ENCODE results near the gene SMAD7. TPM values are rescaled to one million over a fixed set of nuclear protein-coding genes. Genes with fewer than 3 reads are reported as not detected.

The SMAD7 gene
- total RNA-seq, 1 donor from 2014 or later, result 20.0 TPM

DNA sequence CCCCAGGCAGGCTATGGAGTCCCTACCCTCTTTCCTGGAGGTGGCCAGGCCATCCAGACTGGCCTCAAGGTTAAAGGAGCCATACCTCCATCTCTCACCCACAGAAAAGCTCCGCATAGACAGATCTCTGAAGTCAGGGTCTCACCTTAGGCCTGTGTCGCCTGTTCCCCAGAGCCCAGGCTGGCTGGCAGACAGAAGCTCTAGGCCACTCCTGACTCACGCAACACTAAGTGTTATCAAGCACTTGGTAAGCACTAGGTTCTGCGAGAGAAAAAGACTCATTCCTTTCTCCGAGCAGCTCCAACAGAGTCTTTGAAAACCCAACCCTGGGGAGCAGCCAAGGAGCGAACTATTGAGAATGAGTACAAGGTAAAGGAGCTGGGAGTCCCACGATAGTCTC, 6.1 kb downstream of the SMAD7 start:
- no peak for DNase-seq (ENCODE audit: low spot score)

DNA sequence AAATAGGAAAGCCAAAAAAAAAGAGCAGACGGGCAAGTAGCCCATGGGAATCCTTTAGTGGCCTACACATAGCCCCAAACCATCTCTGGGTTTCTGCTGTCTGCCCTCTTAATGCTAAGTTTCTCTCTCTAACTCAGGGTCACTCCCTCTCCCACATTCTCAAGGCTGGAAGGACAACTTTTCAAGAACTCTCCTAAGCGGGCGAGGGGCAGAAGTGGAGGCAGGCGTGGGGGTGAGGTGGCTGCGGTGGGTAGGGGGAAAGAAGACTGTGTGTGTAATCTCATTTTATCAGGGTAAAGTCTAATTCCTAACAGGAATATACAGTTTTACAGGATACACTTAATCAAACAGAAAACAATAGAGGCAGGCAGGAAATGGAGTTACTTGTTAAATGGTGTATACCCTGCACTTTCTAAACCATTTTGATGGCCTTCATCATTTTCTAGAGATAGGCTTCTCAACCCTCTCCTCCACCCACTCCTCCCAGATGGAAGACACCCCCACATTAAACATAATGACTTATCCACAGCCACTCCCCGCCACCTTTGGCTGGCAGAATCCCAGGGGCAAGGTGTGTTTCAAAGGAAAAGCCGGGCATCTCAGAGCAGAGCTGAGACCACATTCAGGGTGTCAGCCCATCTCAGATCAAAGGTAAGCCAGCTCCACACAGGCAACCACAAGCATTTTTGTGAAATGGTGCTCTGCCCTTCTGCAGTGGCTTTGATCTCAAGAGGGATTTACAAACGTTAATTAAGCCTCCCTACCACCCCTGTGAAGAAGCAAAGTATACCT, 6.8 kb downstream of the SMAD7 start:
- no peak for DNase-seq (ENCODE audit: low spot score)

DNA sequence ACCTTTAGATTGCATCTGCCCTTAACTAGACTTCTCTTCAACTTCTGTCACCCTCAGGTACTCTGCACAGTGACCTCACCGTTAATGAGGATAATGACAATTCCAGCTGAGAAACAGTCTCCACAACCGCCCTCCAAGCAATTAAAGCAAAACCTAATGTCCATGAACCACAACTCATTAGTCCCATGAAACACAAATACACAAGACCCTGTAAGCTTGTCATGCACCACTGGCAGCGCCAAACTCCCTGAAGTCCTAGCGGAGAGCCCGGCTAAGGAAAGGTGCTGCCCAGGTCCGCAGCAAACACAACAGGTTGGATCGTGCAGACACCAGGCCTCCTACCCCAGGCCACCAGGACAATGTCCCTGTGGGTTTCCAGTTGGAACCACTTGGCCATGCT, 7.4 kb downstream of the SMAD7 start:
- no peak for DNase-seq (ENCODE audit: low spot score)

DNA sequence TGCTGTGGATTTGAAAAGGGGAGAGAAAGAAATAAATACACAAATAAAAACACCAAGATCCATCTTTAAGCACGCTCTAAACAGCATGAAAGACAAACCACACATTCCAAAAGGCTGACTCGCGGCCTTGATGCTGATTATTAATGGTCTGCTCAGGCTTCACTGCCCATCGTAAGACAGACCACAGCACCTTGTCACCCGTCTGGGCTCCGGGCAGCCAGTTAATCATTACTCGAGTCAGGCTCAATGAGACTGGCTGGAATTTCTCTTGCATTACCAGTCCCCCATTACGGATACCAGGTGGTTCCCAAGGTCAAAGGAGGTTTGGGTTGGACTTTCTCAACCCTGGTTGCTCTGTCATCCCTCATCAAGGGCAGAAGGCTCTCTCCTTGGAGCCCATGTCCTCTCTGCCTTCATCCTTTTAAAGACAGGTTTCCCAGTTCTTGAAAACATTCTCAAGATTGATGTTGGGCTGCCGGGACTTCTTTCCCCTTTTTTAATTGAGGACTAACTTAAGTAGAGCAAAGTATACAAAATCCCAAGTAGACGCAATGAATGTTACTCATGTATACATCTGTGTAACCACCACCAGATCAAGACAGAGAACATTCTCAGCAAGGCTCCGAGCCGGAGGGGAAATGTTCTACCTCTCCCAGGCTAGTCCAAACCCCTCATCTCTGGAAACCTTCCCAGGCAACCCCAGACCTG, 8.1 kb downstream of the SMAD7 start:
- peak; percentile 59 for DNase-seq (ENCODE audit: low spot score)

DNA sequence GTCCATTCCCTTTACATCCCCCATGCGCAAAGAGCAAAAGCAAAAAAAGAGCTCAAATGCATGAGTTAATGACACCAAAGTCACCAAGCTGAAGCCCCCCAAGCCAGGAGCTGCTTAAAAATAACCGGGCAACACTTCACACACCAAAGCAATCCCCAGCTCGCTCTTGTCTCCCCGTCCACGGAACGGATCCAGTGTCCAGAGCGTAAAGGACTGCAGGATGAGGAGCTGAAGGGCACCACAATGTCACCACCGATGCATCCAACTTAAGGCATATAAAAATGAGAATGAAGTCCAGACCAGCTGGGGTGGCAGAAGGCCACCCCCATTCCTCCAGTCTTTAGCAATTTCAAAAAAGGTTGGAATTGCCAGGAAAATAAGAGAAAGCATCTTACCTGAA, 8.7 kb downstream of the SMAD7 start:
- DNase-seq (ENCODE audit: low spot score), result no peak

DNA sequence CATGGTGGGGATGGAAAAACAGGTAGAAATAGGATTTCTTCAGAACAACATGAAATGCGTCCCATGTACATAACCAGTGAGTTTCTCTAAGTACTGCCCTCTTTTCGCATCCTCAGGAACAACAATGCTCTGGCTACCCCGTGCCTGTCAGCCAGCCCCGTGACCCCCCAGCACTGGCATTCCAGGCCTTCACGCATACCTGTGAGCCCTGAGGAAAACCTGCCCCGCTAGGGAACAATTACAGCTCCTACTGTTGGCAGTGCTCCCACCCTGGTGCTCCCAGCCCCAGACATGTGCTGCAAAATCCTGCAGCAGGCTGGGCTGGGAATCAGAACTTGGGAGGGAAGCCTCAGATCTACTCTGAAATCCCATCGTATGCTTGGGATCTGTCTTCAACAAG, 9.1 kb downstream of the SMAD7 start:
- no peak for DNase-seq (ENCODE audit: low spot score)

DNA sequence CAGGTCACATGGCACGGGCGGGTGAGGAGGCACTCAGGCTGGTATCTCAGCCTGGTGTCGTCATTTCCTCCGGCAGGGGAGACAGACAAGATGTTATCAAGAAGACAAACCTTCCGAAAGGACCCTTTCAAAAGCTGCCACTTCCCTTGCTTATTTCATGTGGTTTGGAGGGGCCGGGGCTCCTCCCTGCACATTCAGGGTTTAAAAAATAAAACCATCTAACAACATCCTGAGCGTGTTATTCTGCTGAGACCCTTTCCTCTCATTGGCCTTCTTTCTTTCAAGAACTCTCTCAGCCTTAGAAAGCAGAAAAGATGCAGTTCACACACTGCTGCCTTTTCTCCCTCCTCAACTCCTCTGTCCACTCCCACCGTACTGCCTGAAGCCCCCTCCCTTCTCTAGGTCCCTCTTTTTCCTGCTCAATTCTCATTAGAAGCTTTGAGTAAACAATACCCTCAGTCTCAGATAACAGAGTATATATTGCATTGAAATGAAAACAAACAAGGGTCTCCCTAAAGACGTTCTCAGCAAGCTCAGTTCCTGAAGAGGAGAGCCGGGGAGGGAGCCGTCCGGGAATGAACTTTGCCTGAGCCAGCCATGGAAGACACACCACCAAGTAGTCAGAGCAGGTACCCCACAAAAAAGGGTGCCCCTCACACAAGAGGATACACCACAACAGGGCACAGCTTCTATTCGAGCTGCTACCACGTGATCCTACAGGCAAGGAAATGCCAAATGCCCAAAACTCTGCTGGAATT, 9.7 kb downstream of the SMAD7 start:
- peak; percentile 59 for DNase-seq (ENCODE audit: low spot score)

DNA sequence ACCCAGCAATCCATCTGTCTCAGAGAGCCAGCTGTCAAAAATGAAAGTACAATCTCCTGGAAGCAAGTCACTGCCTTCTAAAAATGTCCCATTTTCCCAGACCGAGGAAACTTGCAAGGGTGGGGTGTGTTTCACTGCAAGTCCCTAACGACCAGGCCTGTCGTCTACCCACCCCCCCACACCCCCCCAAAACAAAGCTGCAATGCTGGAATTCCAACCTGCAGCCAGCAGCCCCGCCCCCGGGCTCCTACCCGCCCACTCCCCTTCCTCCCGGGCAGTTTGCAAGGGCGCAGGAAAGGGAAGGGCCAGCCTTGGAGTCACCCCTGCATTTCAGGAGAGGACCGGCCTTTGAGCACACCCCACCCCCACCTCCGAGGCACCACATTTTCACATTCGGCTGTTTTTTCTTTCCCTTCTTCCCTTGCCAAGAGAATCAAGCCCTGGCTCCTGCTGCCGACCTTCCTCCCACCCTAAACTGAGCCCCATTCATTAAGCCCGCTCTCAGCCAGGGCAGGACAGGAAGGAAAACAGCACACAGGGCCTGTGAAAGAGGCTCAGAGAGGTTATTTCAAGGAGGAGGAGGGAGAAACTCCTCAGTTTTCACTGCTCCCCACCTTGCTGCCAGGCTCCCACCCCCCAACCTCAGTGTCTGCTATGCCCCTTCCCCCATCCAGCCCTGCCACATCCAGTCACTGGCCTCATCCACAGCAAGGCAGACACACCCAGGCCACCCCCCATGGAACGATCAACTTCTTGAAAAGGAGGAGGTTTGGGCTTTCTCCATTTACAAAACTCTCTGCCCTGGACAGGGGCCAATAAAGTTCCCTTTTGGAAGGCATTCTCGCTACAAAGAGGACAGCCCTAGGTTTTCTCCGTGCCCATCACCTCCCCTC, 11.3 kb downstream of the SMAD7 start:
- no peak for DNase-seq (ENCODE audit: low spot score)

DNA sequence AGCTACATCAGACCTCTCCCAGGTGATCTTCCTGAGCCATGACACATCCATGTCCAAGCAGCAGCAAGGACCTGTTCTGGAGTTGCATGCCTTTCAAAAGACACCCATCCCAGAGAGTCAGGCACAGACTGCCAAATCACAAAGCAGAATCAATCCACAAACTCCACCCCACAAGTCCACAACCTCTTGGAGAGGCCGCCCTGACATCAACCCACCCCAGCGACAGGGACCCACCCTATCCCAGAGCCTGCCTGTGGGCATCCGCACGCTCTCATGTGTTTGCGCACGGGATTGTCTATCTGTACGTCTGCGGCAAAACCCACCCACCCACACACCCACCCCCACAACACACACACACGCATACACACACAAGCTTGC, 11.9 kb downstream of the SMAD7 start:
- no peak for DNase-seq (ENCODE audit: low spot score)

DNA sequence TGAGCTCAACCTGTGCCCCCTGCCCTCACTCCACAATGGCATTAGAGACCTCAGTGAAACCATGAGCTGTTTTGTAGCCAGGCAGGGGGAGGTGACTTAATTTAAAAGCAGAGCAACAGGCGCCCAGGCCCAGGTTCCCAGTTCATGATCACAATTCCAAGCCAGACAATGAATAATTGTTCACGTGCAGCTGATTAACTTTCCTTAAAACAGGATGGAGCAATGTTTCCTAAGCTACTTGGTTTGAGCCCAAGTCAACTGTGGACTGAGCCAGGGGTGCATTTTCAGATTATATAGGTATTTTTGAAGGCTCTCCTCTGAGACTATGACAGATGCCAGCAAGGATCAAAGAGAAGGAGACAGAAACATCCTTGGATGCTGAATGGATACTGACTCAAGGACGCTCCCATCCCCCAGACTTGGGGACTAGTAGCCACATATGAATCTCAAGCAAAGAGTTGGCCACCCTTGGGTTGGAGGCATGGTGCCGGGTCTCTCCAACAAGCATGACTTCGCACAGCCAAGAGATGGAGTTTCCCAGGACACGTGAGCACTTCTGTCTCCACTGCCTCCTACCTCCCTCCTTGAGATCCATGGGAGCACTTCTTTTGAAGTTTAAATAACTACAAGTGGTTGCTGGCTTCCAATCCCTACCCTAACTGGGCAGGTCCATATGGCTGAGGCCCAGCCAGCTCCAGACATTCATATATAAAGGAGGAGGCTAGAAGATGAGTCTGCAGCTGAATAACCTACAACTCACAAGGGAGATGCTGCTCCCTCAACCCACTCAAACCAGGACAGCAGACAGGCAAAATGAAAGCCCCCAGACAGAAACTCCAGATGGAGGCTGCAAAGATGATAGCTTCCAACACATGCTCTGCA, 12.7 kb downstream of the SMAD7 start:
- no peak for DNase-seq (ENCODE audit: low spot score)

DNA sequence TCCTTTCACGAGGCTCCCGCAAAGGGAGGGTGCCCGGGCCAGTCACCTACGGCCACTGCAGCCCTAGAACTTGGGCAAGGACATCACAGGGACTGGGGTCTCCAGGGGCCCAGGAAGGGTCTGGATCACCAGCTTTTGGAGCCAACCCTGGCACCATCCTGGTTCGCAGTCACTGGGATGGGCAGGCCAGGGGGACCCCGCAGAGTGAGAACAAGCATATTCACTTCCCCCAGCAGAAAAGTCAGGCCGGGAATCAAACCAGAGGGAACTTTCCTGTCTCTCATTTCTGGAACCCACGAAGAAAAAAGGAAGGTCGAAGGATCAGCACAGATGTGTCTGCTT, 15.4 kb downstream of the SMAD7 start:
- no peak for DNase-seq (ENCODE audit: low spot score)

DNA sequence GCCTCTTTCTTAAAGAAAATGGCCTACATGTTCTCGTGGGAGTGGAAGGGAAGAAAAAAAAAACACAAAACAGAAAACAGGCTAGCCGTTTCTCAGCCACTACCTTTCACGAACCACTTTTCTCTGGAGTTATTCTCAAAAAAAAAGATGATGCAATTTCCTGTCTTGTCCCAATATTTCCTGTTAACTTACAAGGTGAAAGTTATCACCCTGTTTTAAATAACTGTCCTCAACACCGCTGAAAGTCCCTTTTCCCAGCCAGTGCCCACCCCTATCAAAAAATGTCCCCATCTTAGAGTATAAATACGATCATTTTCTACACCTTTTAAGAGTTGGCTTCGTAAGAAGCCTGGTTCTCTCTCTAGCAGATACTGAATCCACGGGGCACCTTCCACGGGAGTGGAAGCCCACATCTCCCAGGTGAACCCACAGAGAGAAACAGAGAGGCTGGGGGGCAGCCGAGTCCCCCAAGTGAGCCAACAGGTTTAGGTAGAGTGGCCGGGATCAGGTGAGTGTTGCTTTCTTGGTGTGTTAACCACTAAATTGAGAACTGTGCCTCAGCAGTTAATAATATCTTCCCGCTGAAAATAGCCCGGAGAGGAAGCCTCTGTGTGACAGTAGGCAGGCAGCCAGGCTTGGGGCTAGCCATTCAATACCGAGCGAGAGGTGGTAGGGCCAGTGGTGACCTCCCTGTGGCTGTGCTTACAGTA, 15.9 kb downstream of the SMAD7 start:
- peak; percentile 43 for DNase-seq (ENCODE audit: low spot score)

DNA sequence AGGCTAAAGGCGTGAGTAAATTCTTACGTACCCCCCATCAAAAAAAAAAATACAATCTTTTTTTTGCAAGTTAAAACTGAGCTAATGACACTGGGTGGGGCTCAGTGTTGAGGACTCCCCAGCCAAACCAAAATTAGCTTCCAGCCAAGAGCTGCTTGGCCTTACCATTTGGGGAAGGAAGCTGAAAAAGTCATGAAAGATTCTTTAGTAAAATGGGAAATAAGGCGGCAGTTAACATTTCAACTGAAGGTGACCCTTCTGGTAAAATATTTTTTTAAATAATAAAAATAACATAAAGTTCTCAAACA, 16.4 kb downstream of the SMAD7 start:
- no peak for DNase-seq (ENCODE audit: low spot score)

DNA sequence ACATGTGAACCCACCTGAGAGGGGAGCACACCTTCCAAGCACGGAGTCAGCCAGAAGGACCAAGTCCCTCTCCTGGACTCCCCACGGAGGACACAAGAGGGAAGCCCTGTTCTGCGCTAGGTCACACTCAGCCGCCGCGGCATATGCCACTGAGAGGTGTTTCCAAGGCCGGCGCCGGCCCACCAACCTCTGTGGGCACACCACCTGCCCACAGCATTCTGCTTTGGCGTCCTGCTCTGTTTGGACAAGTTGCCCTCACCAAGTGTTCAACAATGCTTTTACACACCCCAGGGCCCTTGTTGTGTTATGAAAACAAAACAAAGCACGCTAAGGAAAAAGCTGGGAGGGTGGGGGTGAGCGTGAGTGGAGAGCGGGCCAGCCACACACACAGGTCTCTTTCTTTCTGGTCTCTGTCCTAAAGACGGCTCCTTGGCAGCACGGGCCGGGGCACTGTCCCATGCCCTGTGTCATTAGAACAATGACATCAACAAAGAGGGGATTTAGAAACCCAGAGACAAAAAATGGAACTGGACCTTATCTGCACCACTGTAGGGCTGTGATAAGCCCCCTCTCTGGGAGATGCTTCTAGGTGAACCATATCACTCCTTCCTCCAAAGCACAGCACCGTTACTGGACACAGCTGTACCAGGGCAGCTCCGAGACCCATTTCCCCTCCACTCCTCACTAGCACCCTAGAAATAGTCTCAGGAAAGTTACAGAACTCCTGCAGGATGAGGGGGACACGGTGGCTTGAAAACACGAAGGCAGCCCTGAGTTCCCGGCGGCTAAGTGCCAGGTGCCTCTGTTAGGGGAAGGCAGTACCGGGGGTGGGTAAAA, 17.0 kb downstream of the SMAD7 start:
- DNase-seq (ENCODE audit: low spot score), result no peak

DNA sequence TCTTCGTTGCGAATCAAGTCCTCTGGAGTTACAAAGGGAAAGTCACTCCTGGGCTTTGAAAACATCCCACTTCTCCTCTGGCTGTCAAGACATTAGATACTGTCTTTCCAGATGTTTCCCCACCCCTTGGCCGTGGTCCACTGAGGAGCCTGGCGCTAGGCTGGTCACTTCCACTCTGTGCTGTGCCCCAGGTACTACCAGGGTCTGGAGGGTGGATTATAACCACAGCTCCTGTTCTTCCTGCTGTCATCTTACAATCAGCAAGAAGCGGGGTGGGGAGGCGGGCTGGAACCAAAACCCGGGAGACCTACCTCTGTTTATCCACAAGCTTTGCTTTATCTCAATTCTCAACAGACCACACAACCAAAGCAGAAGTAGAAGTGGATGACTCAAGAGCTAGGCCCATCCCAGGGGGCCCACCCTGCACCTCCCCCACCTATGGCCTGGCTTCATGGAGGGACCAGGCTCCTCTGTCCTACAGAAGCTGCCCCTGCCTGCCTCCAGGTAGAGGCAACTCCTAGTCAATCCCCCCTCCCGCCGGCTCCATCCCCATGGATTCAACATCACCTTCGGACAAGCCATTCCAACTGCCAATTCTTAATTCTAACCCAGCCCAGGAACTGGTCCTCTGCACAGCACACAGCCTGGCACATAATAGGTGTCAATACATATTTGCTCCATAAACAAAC, 17.8 kb downstream of the SMAD7 start:
- no peak for DNase-seq (ENCODE audit: low spot score)

DNA sequence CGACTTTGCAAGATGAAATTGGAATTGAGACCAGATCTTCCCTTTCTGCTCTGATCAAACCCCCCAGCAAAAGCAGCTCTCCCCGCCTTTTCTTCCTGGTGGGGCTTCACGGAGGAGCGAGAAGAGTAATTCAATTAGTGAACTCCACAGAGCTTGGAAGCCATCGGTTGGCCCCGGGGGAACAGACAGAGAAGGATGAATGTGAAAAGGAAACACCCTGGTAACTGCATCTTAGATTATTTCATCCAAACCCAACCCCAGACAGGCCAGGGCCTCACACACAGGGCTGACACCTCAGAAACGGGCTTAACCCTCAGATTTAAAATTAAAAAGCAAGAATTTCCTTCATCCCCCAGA, 18.3 kb downstream of the SMAD7 start:
- DNase-seq (ENCODE audit: low spot score), result no peak

DNA sequence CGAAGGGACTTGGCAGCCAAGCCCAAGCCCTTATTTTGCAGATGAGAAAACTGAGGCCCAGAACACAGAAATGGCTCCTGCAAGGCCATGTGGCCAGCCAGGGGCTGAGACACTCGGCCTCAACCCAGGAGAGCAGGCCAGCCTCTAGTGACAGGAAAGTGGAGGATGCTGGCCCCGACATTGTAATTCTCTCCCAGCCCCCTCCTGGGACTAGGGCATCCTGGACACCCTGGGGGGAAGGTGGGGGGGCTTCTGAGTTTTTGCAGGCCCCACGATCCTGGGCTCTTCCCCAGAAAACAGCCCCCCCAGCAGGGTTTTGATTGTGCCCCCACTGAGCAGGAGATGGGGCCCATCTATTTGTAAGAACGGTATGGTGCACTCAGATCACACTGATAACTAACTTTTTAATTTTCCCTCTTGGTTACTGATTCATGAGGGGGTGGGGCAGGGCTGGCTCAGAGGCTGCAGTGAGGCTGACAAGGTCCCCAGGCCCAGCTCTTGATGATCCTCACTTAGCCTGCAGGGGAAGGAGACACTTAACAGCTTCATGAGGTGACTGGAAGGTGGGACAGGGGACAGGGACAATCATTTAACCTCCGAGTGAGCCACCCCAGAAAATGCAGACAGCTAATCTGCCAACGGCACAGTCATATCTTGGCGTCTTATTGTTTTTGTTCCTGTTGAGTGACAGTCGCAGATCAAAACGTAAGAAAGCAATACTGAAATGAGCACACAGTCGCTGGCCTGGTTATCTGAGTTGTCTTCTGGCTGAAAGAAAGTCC, 18.9 kb downstream of the SMAD7 start:
- DNase-seq (ENCODE audit: low spot score), result no peak

DNA sequence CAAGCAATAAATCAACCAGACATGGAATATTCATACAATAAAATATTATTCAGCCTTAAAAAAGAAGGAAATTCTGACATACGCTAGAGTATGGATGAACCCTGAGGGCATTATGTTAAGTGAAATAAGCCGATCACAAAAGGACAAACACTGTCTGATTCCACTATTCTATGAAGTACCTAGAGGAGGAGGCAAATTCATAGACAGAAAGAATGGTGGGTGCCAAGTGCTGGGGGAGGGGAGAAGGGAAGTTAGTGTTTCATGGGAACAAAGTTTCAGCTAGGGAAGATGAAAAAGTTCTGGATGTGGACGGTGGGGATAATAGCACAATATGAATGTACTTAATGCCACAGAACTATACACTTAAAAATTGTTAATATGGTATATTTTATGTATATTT, 19.8 kb downstream of the SMAD7 start:
- no peak for DNase-seq (ENCODE audit: low spot score)

Data from mucosa of gallbladder (tissue), 1 donor.